ENCODE results near the gene SBF1.

SBF1 gene

GRCh38 chr22:50506611-50507420 is 32.0 kb upstream of the SBF1 start:
- DNase-seq, result no peak

- no peak for DNase-seq
Observed at GRCh38 chr22:50505776-50506610, 31.2 kb upstream of the SBF1 start.

- DNase-seq, result no peak
Observed at GRCh38 chr22:50505276-50505775, 30.5 kb upstream of the SBF1 start.

- no peak for DNase-seq
Observed at GRCh38 chr22:50504369-50505211, 29.8 kb upstream of the SBF1 start.

- DNase-seq, result no peak
Observed at GRCh38 chr22:50503475-50504145, 28.8 kb upstream of the SBF1 start.

GRCh38 chr22:50502628-50503474 is 28.0 kb upstream of the SBF1 start:
- no peak for DNase-seq

GRCh38 chr22:50502096-50502495 is 27.3 kb upstream of the SBF1 start:
- DNase-seq, result no peak

GRCh38 chr22:50500452-50500851 is 25.6 kb upstream of the SBF1 start:
- DNase-seq, result no peak

- DNase-seq, result peak; percentile 61
Observed at GRCh38 chr22:50498322-50498890, 23.6 kb upstream of the SBF1 start.

- DNase-seq, result no peak
Observed at GRCh38 chr22:50497093-50497492, 22.3 kb upstream of the SBF1 start.

GRCh38 chr22:50490531-50491308 is 15.9 kb upstream of the SBF1 start:
- DNase-seq, result no peak

- no peak for DNase-seq
Observed at GRCh38 chr22:50489363-50490243, 14.8 kb upstream of the SBF1 start.

- no peak for DNase-seq
Observed at GRCh38 chr22:50488886-50489285, 14.1 kb upstream of the SBF1 start.

GRCh38 chr22:50488006-50488677 is 13.3 kb upstream of the SBF1 start:
- no peak for DNase-seq

GRCh38 chr22:50487290-50488005 is 12.6 kb upstream of the SBF1 start:
- DNase-seq, result no peak

- no peak for DNase-seq
Observed at GRCh38 chr22:50486561-50487289, 11.9 kb upstream of the SBF1 start, which contains the start of gene MIOX. TSS of gene MIOX (plus strand) at chr22:50486859. CDS start at chr22:50486898, 39 bp downstream.

Data from NCI-H1436 (cell line).